Loucy (cell line): ENCODE measurements around the gene HCRT.

Experiments
- H2AFZ ChIP-seq: fragments of 200-600 bp; sonication (generic); 2 replicates; pipeline ENCODE4 v1.6.0; 2016; ENCODE audit warnings: antibody characterized with exemption, mild to moderate bottlenecking, low read length, moderate library complexity
- H3F3A ChIP-seq: fragments of 200-600 bp; 2 replicates; pipeline ENCODE4 v1.6.0; 2016; ENCODE audit warnings: antibody characterized with exemption, low read depth, mild to moderate bottlenecking
- H3K27me3 ChIP-seq: fragments of 200-600 bp; sonication (generic); 2 replicates; pipeline ENCODE4 v1.6.1; 2014; ENCODE audit warnings: low read length, mild to moderate bottlenecking; ENCODE audit not compliant: insufficient read depth, poor library complexity, severe bottlenecking
- H3K36me3 ChIP-seq: fragments of 200-600 bp; sonication (generic); 2 replicates; pipeline ENCODE4 v1.6.1; 2016; ENCODE audit warnings: low read length; ENCODE audit not compliant: insufficient read depth
- H3K4me1 ChIP-seq: fragments of 200-600 bp; sonication (generic); 2 replicates; pipeline ENCODE4 v1.5.1; 2014; ENCODE audit warnings: low read length, mild to moderate bottlenecking; ENCODE audit not compliant: insufficient read depth, poor library complexity, severe bottlenecking
- H3K4me2 ChIP-seq: fragments of 200-600 bp; sonication (generic); 2 replicates; pipeline ENCODE4 v1.6.0; 2014; ENCODE audit warnings: antibody characterized with exemption, low read length, low read depth, mild to moderate bottlenecking; ENCODE audit not compliant: poor library complexity, severe bottlenecking
- H3K4me3 ChIP-seq: fragments of 200-600 bp; sonication (generic); 2 replicates; pipeline ENCODE4 v1.5.1; 2014; ENCODE audit warnings: low read length, mild to moderate bottlenecking, mixed read lengths; ENCODE audit not compliant: poor library complexity, severe bottlenecking
- H3K79me2 ChIP-seq: fragments of 200-600 bp; sonication (generic); 2 replicates; pipeline ENCODE4 v1.6.1; 2014; ENCODE audit warnings: low read length; ENCODE audit not compliant: insufficient read depth
- H3K9ac ChIP-seq: fragments of 200-600 bp; sonication (generic); 2 replicates; pipeline ENCODE4 v1.6.0; 2014; ENCODE audit warnings: mild to moderate bottlenecking, low read depth, low read length, moderate library complexity; ENCODE audit not compliant: poor library complexity, severe bottlenecking
- H3K9me2 ChIP-seq: fragments of 200-600 bp; sonication (generic); replicated peaks from 2 replicates; pipeline ENCODE4 v1.6.1; 2016; ENCODE audit warnings: low read depth, low read length, mixed read lengths
- H3K9me3 ChIP-seq: fragments of 200-600 bp; sonication (generic); 2 replicates; pipeline ENCODE4 v1.6.1; 2014; ENCODE audit warnings: mild to moderate bottlenecking, antibody characterized with exemption, low read length, low read depth; ENCODE audit not compliant: insufficient read depth
- H4K20me1 ChIP-seq: fragments of 200-600 bp; sonication (generic); 2 replicates; pipeline ENCODE4 v1.6.0; 2014; ENCODE audit warnings: antibody characterized with exemption, low read length, mild to moderate bottlenecking; ENCODE audit not compliant: insufficient read depth, poor library complexity, severe bottlenecking
- CTCF ChIP-seq: fragments of 200-600 bp; sonication (generic); conservative IDR thresholded peaks from 2 replicates; pipeline ENCODE4 v1.5.1; 2014; ENCODE audit warnings: mild to moderate bottlenecking, antibody characterized with exemption, low read length
- EZH2phosphoT487 ChIP-seq: fragments of 200-600 bp; IDR thresholded peaks from 2 replicates; pipeline ENCODE4 v1.6.1; 2018; ENCODE audit warnings: antibody characterized with exemption, mild to moderate bottlenecking, moderate library complexity, borderline replicate concordance

The HCRT gene

DNA sequence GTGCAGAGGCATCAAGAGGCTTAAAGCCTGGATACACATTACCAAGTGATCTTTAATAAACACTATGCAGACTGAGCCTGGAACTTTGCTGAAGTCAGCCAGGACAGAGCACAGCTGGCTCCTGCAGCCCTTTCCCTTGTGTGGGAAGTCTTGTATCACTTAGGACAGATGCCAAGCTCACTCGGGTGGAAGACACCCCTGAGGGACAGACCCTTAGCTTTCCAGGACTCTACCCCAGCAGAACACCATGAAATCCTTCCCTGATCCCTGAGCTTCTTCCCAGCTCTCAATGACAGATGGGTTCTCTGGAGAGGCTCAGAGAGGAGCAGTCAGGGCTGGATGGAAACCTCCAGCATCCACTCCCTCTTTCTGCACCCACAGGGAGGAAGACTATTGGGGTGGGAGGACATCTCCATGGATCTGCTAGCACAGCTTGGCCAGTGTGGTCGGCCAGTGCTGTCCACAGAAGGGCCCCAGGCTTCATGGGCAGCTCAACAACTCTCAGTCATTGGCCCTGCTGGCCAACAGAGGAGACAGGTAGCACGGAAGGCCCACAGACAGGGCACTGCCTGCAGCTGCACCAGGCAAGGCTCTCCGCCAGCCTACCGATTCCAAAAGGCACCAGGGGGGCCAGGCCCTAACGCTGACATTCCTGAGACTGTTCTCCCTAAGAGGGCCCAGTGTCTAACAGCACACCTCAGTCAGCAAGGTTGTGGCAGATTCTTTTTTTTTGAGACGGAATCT is 46.3 kb downstream of the HCRT start:
- no peak overlapping the region for H2AFZ ChIP-seq
- no peak overlapping the region for H3K4me2 ChIP-seq
- TF ChIP-seq CTCF (no peak), EZH2phosphoT487 (no peak)
- H3K79me2 ChIP-seq, result peaks cover 86% of the 10 kb centered on the region
- H3K27me3 ChIP-seq, result no peaks in the 10 kb centered on the region
- H3K9me3 ChIP-seq, result no peaks in the 10 kb centered on the region
- no peaks in the 10 kb centered on the region for H3F3A ChIP-seq
- H3K9ac ChIP-seq, result no peak overlapping the region
- peaks cover 12% of the 10 kb centered on the region; the same call in 1 of the 2 replicates for H3K36me3 ChIP-seq
- no peaks in the 10 kb centered on the region for H3K9me2 ChIP-seq
- peaks cover 17% of the 10 kb centered on the region for H3K4me1 ChIP-seq
- H4K20me1 ChIP-seq, result peaks cover 22% of the 10 kb centered on the region
- no peak overlapping the region for H3K4me3 ChIP-seq

GRCh38 chr17:42136654-42137051 is 48.6 kb downstream of the HCRT start:
- H3K36me3 ChIP-seq, result peaks cover 11% of the 10 kb centered on the region; the same call in 1 of the 2 replicates
- H3K4me3 ChIP-seq, result no peak overlapping the region
- no peaks in the 10 kb centered on the region for H3F3A ChIP-seq
- H3K27me3 ChIP-seq, result no peaks in the 10 kb centered on the region
- no peak for TF ChIP-seq CTCF
- no peak for TF ChIP-seq EZH2phosphoT487
- H3K9me2 ChIP-seq, result no peaks in the 10 kb centered on the region
- H3K4me2 ChIP-seq, result no peak overlapping the region
- H4K20me1 ChIP-seq, result peaks cover 25% of the 10 kb centered on the region
- no peaks in the 10 kb centered on the region for H3K9me3 ChIP-seq
- H2AFZ ChIP-seq, result no peak overlapping the region
- peaks cover 86% of the 10 kb centered on the region for H3K79me2 ChIP-seq
- H3K4me1 ChIP-seq, result peaks cover 34% of the 10 kb centered on the region
- no peak overlapping the region for H3K9ac ChIP-seq

DNA sequence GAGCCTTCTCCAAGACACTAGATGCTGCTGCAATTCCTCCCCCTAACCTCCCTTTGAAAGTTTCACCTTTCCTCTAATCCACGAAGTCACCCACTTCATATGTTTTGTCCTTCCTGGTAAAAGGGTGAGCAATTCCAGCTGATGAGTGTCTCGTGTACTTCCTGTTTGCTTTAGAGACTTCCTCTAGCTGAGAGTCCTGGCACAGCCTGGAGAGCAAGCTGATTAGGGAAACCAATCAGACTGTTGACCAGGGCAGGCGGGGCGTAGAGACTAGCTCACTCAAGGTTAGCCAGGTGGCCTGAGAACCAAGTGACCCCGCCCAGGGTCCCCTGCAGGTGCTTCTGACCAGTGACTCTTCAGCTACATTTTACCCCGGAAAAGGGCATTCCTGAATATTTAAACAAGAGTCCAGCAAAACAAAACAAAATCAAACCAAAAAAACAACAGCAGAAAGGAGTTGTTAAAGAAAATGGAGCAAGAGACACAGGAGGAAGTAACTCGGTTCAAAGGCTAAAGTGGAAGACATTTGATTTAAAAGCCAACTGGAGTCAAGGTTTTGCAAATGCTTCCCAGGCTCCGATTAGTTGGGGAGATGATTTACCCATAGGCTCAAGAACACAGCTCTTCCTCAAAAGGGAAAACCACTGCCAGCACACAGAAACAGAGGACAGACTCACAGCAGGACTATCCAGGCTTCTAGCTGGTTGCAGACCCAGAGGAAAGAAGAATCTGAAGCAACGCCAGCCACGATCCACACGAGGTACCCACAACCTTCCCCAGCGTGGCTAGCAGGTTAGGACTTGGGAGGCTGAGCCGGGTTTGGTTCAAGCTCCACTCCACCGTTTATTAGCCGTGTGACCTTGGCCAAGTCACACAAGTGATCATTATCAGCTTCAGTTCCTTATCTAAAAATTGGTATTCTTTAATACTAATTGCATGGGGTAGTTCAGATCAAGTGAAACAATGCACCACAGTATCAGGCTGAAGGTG is 49.3 kb downstream of the HCRT start:
- Histone ChIP-seq H3K4me2 (no peak overlapping the region), H2AFZ (no peak overlapping the region)

More for the DNA sequence above, 49.3 kb downstream of the HCRT start:
- H3K9me2 ChIP-seq, result no peaks in the 10 kb centered on the region
- H4K20me1 ChIP-seq, result peaks cover 25% of the 10 kb centered on the region
- no peaks in the 10 kb centered on the region for H3K9me3 ChIP-seq
- H3K36me3 ChIP-seq, result peaks cover 9% of the 10 kb centered on the region; the same call in 1 of the 2 replicates
- H3K79me2 ChIP-seq, result peaks cover 86% of the 10 kb centered on the region
- peaks cover 39% of the 10 kb centered on the region for H3K4me1 ChIP-seq
- H3K4me3 ChIP-seq, result no peak overlapping the region
- H3F3A ChIP-seq, result no peaks in the 10 kb centered on the region
- no peaks in the 10 kb centered on the region for H3K27me3 ChIP-seq
- TF ChIP-seq EZH2phosphoT487, result no peak
- no peak for TF ChIP-seq CTCF
- no peak overlapping the region for H3K9ac ChIP-seq
